ENCODE data around the gene TOX2.

TOX2 gene

DNA sequence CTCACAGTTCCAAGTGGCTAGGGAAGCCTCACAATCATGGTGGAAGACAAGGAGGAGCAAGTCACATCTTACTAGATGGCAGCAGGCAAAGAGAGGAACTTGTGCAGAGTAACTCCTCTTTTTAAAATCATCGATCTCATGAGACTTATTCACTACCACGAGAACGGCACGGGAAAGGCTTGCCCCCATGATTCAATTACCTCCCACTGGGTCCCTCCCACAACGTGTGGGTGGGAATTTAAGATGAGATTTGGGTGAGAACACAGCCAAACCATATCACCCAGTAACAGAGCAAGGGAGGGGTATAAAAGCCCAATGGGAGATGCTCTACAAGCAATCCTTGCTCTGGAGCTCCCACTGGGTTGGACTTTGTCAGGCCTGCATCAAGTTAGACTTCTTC lies 192.0 kb downstream of the TOX2 start:
- no peak overlapping the region for H3K4me3 ChIP-seq (ENCODE audit: low read depth, low read length)
- ChIA-PET POLR2A (no interaction called here), CTCF (interaction anchor here (0.6 to 2.7 kb wide), 7 partner anchors 10 to 282 kb away, joined by 3 to 13 read pairs (median 3); no protein-coding TSS in a partner anchor)
- H3K27ac ChIP-seq (ENCODE audit: extremely low read depth, low read depth, low read length), result no peak overlapping the region
- no peaks in the 10 kb centered on the region for H3K36me3 ChIP-seq (ENCODE audit: control insufficient read depth in 2 of 2, insufficient read depth in 1 of 2, low read length in 2 of 2)
- TF ChIP-seq ZNF473 (tag by site-specific recombination; IDR thresholded peaks at IDR 0.05) (no peak), EGR2 (tag by site-specific recombination; IDR thresholded peaks at IDR 0.05; ENCODE audit: low read depth) (peak; percentile 83), ZFHX2 (tag by site-specific recombination; conservative IDR thresholded peaks at IDR 0.05) (peak; percentile 74)
- TF ChIP-seq, protein P1, sequence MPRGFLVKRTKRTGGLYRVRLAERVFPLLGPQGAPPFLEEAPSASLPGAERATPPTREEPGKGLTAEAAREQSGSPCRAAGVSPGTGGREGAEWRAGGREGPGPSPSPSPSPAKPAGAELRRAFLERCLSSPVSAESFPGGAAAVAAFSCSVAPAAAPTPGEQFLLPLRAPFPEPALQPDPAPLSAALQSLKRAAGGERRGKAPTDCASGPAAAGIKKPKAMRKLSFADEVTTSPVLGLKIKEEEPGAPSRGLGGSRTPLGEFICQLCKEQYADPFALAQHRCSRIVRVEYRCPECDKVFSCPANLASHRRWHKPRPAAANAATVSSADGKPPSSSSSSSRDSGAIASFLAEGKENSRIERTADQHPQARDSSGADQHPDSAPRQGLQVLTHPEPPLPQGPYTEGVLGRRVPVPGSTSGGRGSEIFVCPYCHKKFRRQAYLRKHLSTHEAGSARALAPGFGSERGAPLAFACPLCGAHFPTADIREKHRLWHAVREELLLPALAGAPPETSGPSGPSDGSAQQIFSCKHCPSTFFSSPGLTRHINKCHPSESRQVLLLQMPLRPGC (tag by site-specific recombination; IDR thresholded peaks at IDR 0.05), result no peak
- H3K9me3 ChIP-seq (ENCODE audit: control insufficient read depth, insufficient read depth, low read depth, low read length), result no peaks in the 10 kb centered on the region; the same call in 1 of the 2 replicates
- peaks cover 11% of the 10 kb centered on the region for H3K4me1 ChIP-seq (ENCODE audit: control insufficient read depth, insufficient read depth, low read length)

DNA sequence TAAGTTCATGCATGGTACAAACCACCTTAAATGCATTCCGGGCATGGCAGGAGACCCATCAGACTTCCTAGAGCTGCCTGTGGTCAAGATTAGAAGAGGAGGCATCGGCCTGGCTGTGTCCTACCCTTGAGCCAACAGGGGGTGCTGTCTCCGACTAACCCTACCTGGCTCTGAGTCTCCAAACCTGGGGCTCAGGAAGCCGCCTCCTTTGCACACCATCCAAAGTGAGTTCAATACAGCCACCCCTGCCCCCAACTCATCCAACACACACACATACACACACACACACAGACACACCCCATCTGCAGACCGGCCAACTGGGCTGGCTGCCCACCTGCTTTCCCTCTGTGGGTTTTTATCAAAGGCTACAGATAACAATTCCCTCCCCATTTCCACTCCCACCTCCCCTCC lies 195.3 kb downstream of the TOX2 start:
- ChIA-PET POLR2A (no interaction called here), CTCF (interaction anchor here (0.6 to 1.8 kb wide), 4 partner anchors 8 to 262 kb away, joined by 3 to 10 read pairs (median 4); no protein-coding TSS in a partner anchor)
- H3K4me3 ChIP-seq (ENCODE audit: low read depth, low read length), result no peak overlapping the region
- H3K9me3 ChIP-seq (ENCODE audit: control insufficient read depth, insufficient read depth, low read depth, low read length), result no peaks in the 10 kb centered on the region
- no peaks in the 10 kb centered on the region for H3K36me3 ChIP-seq (ENCODE audit: control insufficient read depth in 2 of 2, insufficient read depth in 1 of 2, low read length in 2 of 2)
- peak; percentile 81 for TF ChIP-seq EGR2 (tag by site-specific recombination; IDR thresholded peaks at IDR 0.05; ENCODE audit: low read depth)
- no peak for TF ChIP-seq ZNF155 (tag by site-specific recombination; IDR thresholded peaks at IDR 0.05)
- no peak for TF ChIP-seq ZNF571 (tag by site-specific recombination; IDR thresholded peaks at IDR 0.05)
- peak; percentile 43; the same call in 1 of the 2 replicates for TF ChIP-seq ZFHX2 (tag by site-specific recombination; conservative IDR thresholded peaks at IDR 0.05)
- TF ChIP-seq BCL11A (tag by site-specific recombination; IDR thresholded peaks at IDR 0.05; ENCODE audit: low read depth), result no peak
- H3K27ac ChIP-seq (ENCODE audit: extremely low read depth, low read depth, low read length), result no peak overlapping the region
- peaks cover 6% of the 10 kb centered on the region for H3K4me1 ChIP-seq (ENCODE audit: control insufficient read depth, insufficient read depth, low read length)

DNA sequence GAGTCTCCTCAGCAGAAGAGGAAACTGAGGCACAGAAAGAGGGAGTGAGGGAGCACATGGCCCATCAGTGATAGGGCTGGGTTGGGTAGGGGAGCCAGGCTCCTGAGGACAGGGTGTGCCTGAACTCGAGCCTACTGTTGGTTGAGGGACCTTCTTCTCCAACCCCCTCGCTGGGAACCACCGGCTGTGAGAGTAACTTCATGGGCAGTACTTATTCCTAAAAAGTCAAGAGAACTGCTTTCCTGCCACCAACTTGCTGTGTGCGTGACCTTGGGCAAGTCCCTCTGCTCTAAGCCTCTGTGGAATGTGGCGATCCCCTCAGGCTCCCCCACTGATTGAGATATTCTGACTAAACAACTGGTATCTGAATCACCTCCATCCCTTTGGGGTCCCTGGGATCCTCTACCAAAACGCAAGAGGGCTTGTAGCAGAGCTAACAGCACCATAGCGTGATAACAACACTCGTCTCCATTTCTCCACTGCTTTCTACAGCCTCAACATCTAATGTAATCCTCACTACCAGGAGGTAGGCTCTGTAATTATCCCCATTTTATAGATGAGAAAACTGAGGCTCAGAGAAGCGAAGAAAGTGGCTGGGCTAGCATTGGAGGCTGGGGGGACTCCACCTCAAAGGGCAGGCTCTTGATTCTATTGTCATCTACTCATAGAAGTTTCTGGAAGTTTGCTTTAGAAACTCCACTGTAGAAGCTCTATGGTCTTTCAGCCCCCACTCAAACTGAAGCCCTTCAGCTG lies 196.3 kb downstream of the TOX2 start:
- no peaks in the 10 kb centered on the region for H3K9me3 ChIP-seq (ENCODE audit: control insufficient read depth, insufficient read depth, low read depth, low read length)
- ChIA-PET POLR2A (interaction anchor here (1.6 kb wide), 1 partner anchor 79 kb away, joined by 3 read pairs; no protein-coding TSS in a partner anchor), CTCF (interaction anchor here (0.8 to 0.9 kb wide), 2 partner anchors 8 to 92 kb away, joined by 3 read pairs; no protein-coding TSS in a partner anchor)
- no peaks in the 10 kb centered on the region; the same call in 1 of the 2 replicates for H3K4me1 ChIP-seq (ENCODE audit: control insufficient read depth, insufficient read depth, low read length)
- TF ChIP-seq MZF1 (tag by site-specific recombination; IDR thresholded peaks at IDR 0.05; ENCODE audit: borderline replicate concordance) (no peak), ZNF114 (tag by site-specific recombination; IDR thresholded peaks at IDR 0.05) (no peak), SCRT2 (tag by site-specific recombination; IDR thresholded peaks at IDR 0.05) (no peak), ZNF768 (tag by site-specific recombination; IDR thresholded peaks at IDR 0.05) (no peak), ZNF585B (tag by site-specific recombination; IDR thresholded peaks at IDR 0.05) (no peak), ZBTB48 (tag by site-specific recombination; IDR thresholded peaks at IDR 0.05) (no peak), ZBTB8A (tag by site-specific recombination; IDR thresholded peaks at IDR 0.05) (no peak), ZSCAN30 (tag by site-specific recombination; IDR thresholded peaks at IDR 0.05) (no peak), ZNF777 (tag by site-specific recombination; IDR thresholded peaks at IDR 0.05; ENCODE audit: borderline replicate concordance) (no peak), ZNF24 (tag by site-specific recombination; IDR thresholded peaks at IDR 0.05) (no peak)
- TF ChIP-seq, protein P2, sequence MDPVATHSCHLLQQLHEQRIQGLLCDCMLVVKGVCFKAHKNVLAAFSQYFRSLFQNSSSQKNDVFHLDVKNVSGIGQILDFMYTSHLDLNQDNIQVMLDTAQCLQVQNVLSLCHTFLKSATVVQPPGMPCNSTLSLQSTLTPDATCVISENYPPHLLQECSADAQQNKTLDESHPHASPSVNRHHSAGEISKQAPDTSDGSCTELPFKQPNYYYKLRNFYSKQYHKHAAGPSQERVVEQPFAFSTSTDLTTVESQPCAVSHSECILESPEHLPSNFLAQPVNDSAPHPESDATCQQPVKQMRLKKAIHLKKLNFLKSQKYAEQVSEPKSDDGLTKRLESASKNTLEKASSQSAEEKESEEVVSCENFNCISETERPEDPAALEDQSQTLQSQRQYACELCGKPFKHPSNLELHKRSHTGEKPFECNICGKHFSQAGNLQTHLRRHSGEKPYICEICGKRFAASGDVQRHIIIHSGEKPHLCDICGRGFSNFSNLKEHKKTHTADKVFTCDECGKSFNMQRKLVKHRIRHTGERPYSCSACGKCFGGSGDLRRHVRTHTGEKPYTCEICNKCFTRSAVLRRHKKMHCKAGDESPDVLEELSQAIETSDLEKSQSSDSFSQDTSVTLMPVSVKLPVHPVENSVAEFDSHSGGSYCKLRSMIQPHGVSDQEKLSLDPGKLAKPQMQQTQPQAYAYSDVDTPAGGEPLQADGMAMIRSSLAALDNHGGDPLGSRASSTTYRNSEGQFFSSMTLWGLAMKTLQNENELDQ (tag by site-specific recombination; IDR thresholded peaks at IDR 0.05; ENCODE audit: low read depth), result no peak
- TF ChIP-seq, protein P3, sequence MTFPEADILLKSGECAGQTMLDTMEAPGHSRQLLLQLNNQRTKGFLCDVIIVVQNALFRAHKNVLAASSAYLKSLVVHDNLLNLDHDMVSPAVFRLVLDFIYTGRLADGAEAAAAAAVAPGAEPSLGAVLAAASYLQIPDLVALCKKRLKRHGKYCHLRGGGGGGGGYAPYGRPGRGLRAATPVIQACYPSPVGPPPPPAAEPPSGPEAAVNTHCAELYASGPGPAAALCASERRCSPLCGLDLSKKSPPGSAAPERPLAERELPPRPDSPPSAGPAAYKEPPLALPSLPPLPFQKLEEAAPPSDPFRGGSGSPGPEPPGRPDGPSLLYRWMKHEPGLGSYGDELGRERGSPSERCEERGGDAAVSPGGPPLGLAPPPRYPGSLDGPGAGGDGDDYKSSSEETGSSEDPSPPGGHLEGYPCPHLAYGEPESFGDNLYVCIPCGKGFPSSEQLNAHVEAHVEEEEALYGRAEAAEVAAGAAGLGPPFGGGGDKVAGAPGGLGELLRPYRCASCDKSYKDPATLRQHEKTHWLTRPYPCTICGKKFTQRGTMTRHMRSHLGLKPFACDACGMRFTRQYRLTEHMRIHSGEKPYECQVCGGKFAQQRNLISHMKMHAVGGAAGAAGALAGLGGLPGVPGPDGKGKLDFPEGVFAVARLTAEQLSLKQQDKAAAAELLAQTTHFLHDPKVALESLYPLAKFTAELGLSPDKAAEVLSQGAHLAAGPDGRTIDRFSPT (tag by site-specific recombination; IDR thresholded peaks at IDR 0.05), result no peak
- no peak overlapping the region for H3K27ac ChIP-seq (ENCODE audit: extremely low read depth, low read depth, low read length)
- H3K36me3 ChIP-seq (ENCODE audit: control insufficient read depth in 2 of 2, insufficient read depth in 1 of 2, low read length in 2 of 2), result no peaks in the 10 kb centered on the region
- no peak overlapping the region for H3K4me3 ChIP-seq (ENCODE audit: low read depth, low read length)

Data from HEK293 (cell line).